Stimulated activated naive B cell treated with anti-CD40 and anti-IgM and Interleukin-4, amounts not matched to agents 10 μg/mL and 1 μg/mL and 100 μg/mL, for 72 hours (primary cell): ENCODE results near the gene DTNB.
"Not testable (repeated sequence)": the region's sequence is repeated elsewhere in the genome, so short reads cannot be mapped to it uniquely, and the experiment has no call there.

ENCODE experiments used
- ATAC-seq, 2 donors: fragments of 150-1000 bp; cut with Tn5 transposase; replicated peaks; 2 replicates each; pipeline ENCODE4 v1.10.0; 2021; ENCODE audit warnings: moderate library complexity in 1 of 2
- DNase-seq: peaks from one replicate; pipeline ENCODE4 v3.0.0; 2021
- H3K27ac Mint-ChIP-seq: one replicate; pipeline ENCODE4 v1.8.0; 2022; ENCODE audit warnings: mild to moderate bottlenecking, mixed read lengths
- H3K27me3 Mint-ChIP-seq, 2 donors: one replicate each; pipeline ENCODE4 v1.8.0; 2022; ENCODE audit warnings: mixed read lengths in 2 of 2
- H3K36me3 Mint-ChIP-seq, 2 donors: one replicate each; pipeline ENCODE4 v1.8.0; 2022; ENCODE audit warnings: mixed read lengths in 2 of 2, mild to moderate bottlenecking in 1 of 2
- H3K4me1 Mint-ChIP-seq, 2 donors: one replicate each; pipeline ENCODE4 v1.8.0; 2022; ENCODE audit warnings: mixed read lengths in 2 of 2, mild to moderate bottlenecking in 1 of 2
- H3K4me3 Mint-ChIP-seq, 2 donors: one replicate each; pipeline ENCODE4 v1.8.0; 2022; ENCODE audit warnings: mild to moderate bottlenecking in 2 of 2, mixed read lengths in 2 of 2, moderate library complexity in 1 of 2
- H3K9me3 Mint-ChIP-seq, 2 donors: one replicate each; pipeline ENCODE4 v1.8.0; 2022; ENCODE audit warnings: mixed read lengths in 2 of 2, mild to moderate bottlenecking in 1 of 2

The DTNB gene

DNA sequence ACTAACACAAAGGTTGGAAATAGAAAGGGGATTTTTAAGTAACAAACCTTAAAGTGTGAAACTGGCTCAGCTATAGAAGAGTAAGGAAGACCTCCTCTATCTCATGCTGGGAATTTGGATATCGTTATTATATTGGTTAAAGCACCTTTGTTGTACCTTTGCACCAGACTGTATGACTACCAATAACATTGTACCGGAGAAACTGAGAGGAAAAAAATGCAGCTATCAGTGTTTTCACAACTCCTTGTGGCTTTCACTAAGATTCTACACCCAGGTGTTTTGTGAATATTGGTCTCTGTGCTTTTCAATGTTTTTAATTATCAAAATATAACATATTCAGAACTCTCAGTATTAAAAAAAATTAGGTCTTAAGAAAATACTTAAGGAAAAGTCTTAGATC is 48.7 kb downstream of the DTNB start:
- ATAC-seq (no peak), DNase-seq (no peak)
- Mint-ChIP-seq H3K27me3 (no peaks in the 10 kb centered on the region), H3K27ac (no peak overlapping the region), H3K4me1 (no peaks in the 10 kb centered on the region), H3K36me3 (peaks cover 21 to 27% of the 10 kb centered on the region in 2 donors), H3K4me3 (no peak overlapping the region), H3K9me3 (no peaks in the 10 kb centered on the region)

DNA sequence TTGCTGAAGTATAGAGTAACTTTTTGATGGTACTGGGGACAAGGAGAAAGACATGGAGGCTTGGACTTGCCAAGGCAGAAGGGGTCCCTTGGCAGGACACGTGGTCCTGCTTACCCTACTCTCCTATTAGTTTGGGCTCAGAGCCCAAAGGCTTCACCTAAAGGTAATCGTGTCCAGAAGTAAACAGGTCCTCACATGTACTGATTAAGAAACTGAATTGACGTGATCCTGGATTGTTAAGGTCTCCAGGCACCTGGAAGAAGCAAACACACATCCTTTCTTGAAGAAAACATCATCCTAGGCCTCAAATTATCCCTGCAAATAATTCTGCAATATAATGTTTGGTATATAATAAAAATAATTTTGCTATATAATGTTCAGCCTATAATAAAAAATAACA is 50.0 kb downstream of the DTNB start:
- H3K9me3 Mint-ChIP-seq = no peaks in the 10 kb centered on the region
- ATAC-seq = no peak
- H3K27me3 Mint-ChIP-seq = no peaks in the 10 kb centered on the region

DNA sequence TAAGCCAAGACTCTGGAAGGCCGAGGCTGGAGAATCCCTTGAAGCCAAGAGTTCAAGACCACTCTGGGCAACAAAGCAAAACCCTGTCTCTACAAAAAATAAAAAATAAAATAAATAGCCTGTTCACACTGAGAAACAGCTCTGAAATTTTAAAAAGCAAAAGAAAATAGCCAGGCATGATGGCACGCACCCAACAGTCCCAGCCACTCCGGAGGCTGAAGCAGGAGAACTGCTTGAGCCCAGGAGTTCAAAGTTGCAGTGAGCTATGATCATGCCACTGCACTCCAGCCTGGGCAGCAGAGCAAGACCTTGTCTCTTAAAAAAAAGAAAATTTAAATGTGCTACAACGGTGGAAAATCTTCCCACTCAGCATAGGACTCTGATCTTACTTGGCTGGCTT is 52.7 kb downstream of the DTNB start:
- H3K9me3 Mint-ChIP-seq = no peaks in the 10 kb centered on the region

More for the DNA sequence above, 50.0 kb downstream of the DTNB start:
- no peak overlapping the region for H3K27ac Mint-ChIP-seq
- H3K4me1 Mint-ChIP-seq = no peaks in the 10 kb centered on the region
- peaks cover 21 to 27% of the 10 kb centered on the region in 2 donors for H3K36me3 Mint-ChIP-seq
- H3K4me3 Mint-ChIP-seq = no peak overlapping the region
- no peak for DNase-seq

DNA sequence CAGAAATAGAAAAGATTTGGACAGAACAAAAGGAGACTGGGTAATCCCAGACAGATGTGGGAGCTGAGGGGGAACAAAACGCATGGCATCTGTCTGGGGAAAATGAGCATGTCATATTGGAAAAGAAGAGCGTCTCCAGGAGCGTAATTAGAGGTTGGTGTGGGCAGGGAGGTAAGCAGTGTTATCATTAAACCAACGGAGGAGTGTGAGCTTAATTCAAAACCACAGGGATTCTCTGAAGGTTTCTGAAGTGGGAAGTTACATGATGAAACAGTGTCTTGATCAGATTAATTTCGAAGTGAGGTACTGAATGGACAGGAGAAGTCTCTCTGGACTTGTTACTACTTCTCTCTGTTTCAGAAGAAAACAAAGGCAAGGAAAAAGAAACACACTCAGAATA is 53.3 kb downstream of the DTNB start:
- Mint-ChIP-seq H3K9me3 (no peaks in the 10 kb centered on the region), H3K27ac (no peak overlapping the region), H3K27me3 (no peaks in the 10 kb centered on the region), H3K36me3 (peaks cover 14 to 19% of the 10 kb centered on the region in 2 donors), H3K4me3 (no peak overlapping the region), H3K4me1 (peaks cover 0 to 4% of the 10 kb centered on the region in 2 donors)
- DNase-seq (no peak), ATAC-seq (no peak)

More for the DNA sequence above, 52.7 kb downstream of the DTNB start:
- Mint-ChIP-seq H3K27ac (no peak overlapping the region), H3K36me3 (peaks cover 17 to 23% of the 10 kb centered on the region in 2 donors), H3K27me3 (no peaks in the 10 kb centered on the region), H3K4me3 (no peak overlapping the region), H3K4me1 (peaks cover 0 to 4% of the 10 kb centered on the region in 2 donors)
- ATAC-seq = no peak
- no peak for DNase-seq

DNA sequence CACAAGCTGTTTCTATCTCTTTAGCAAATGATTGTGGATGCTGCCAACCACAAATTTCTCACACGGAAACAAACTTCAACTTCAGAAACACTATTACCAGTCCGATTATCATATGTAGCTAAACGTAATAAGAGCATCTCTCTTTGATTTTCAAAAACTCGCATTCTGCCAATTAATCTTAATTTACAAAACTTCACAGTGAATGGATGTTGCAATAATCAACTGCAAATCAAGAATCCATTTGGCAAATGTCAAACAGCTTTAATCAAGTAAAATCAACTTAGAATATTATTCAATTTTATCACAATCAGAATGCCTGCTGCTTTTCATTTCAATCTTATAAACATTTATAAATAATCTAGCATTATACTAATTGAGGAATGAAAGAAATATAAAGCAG is 54.2 kb downstream of the DTNB start:
- Mint-ChIP-seq H3K36me3 (peaks cover 11 to 19% of the 10 kb centered on the region in 2 donors), H3K27ac (no peak overlapping the region), H3K27me3 (no peaks in the 10 kb centered on the region)

DNA sequence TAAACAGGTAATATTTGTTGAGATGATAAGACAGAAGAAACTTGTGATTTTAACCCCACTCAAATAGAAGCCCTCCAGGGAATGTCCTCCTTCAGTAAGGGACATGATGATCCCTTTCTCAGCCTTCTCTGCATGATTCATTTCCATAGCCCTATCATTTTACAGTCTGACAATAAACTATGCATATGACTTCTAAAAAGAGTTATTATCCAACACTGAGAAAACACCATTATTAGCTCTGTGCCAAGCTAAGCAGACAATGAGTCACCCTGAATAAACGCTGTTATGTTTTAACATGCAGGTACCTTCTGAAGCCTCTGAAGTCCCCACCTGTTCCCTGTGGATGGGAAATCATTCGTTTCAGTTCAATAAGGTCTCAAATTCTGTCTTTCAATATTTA is 54.7 kb downstream of the DTNB start:
- no peaks in the 10 kb centered on the region for H3K9me3 Mint-ChIP-seq
- peaks cover 0 to 4% of the 10 kb centered on the region in 2 donors for H3K4me1 Mint-ChIP-seq
- ATAC-seq = no peak
- H3K4me3 Mint-ChIP-seq = no peak overlapping the region
- no peak for DNase-seq
- H3K27me3 Mint-ChIP-seq = no peaks in the 10 kb centered on the region
- no peak overlapping the region for H3K27ac Mint-ChIP-seq
- H3K36me3 Mint-ChIP-seq = peaks cover 10 to 19% of the 10 kb centered on the region in 2 donors

More for the DNA sequence above, 54.2 kb downstream of the DTNB start:
- no peak for DNase-seq
- ATAC-seq = no peak
- Mint-ChIP-seq H3K4me3 (no peak overlapping the region), H3K4me1 (peaks cover 0 to 4% of the 10 kb centered on the region in 2 donors), H3K9me3 (no peaks in the 10 kb centered on the region)

DNA sequence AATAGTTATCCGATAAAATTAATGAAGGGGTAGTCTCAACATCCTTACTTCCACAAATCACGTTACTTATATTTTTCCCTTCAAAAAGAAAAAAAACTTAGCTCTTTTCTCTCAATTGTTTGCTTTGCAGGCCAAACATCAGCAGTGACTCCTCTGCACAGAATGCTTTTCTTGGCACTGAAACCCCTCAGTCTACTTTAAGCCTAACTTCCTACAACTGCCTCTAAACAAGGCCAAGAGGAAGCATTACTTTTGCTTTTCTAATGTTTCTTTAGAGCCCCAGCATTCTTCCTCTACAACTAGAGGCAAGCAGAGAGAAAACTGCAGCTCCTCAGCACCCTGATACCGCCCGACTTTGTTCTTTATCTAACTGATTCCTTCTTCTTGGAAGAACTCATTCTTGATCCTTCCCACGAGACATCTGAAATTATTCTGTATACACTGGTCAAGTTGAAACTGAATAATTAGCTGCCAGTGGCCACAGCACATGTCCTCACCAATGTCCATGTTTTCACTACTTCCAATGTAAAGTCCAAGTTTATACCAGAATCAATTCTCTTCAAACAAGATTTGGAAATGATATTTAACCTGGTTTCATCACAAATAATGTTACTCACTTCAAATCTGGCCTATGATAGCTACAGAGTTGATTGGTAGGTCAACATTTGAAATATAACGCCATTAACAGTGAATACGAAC is 55.3 kb downstream of the DTNB start:
- Mint-ChIP-seq H3K4me3 (no peak overlapping the region), H3K4me1 (peaks cover 0 to 4% of the 10 kb centered on the region in 2 donors), H3K27me3 (no peaks in the 10 kb centered on the region), H3K27ac (no peak overlapping the region), H3K9me3 (no peaks in the 10 kb centered on the region), H3K36me3 (peaks cover 11 to 17% of the 10 kb centered on the region in 2 donors)
- DNase-seq (no peak), ATAC-seq (no peak)

DNA sequence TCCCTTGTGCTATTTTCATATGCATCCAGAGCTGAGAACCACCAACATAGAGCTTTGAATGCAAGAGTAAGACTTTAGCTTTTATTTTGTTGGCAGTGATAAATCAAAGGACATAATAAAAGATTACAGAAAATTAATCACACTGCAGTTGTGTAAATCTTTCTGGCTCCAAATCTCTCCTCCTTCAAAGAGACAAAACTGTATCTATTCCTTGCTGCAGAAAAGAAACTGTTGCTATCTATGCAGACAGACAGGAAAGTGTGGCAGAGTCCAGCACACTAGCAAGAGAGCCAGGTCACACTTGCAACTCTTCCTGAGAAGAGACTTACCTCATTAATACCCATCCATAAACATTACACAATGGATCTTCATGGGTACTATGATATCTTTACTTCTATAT is 57.5 kb downstream of the DTNB start:
- H3K36me3 Mint-ChIP-seq = peaks cover 5 to 9% of the 10 kb centered on the region in 2 donors
- H3K27ac Mint-ChIP-seq = no peak overlapping the region
- no peak for DNase-seq

DNA sequence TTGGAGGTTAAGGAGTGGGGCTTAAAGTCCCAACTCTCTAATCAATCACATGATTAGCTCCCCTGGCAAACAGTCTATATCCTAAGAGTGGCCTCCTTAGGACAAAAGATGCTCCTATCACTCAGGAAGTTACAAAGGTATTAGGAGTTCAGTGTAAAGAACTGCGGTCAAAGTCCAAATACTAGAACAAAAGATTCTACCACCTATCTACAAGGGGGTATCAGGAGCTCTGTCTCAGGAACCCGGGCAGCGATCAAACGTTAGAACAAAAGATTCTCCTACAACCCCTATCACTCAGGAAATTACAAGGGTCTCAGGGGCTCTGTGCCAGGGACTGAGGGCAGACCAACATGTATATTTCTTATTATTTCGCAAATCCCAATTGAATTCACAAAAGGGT is 58.0 kb downstream of the DTNB start:
- no peak for DNase-seq
- Mint-ChIP-seq H3K9me3 (no peaks in the 10 kb centered on the region), H3K36me3 (peaks cover 5 to 9% of the 10 kb centered on the region in 2 donors), H3K27me3 (no peaks in the 10 kb centered on the region), H3K27ac (no peak overlapping the region), H3K4me1 (peaks cover 5 to 11% of the 10 kb centered on the region in 2 donors), H3K4me3 (no peak overlapping the region)
- ATAC-seq = no peak

More for the DNA sequence above, 57.5 kb downstream of the DTNB start:
- no peak for ATAC-seq
- H3K27me3 Mint-ChIP-seq = no peaks in the 10 kb centered on the region
- H3K4me1 Mint-ChIP-seq = peaks cover 0 to 6% of the 10 kb centered on the region in 2 donors
- H3K9me3 Mint-ChIP-seq = no peaks in the 10 kb centered on the region
- H3K4me3 Mint-ChIP-seq = no peak overlapping the region

DNA sequence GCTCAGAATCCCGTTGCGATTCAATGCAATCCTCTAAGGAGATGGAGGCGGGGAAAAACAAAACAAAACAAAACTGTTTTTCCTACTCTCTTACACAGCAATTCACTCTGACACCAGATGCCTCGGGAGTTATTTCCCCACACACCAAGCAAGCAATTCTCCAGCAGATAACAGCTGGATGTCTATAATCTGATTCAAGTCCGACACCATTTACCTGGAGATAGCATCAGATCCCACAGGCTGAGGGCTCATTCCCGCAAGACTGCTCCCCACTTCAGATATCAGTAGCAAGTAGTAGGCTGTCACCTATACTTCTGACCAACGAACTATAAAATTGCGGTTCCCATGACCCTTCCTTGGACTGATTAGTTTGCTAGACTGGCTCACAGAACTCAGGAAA is 58.7 kb downstream of the DTNB start:
- DNase-seq = no peak
- H3K27ac Mint-ChIP-seq = no peak overlapping the region
- H3K36me3 Mint-ChIP-seq = peaks cover 4 to 5% of the 10 kb centered on the region in 2 donors
- ATAC-seq = no peak
- H3K4me3 Mint-ChIP-seq = no peak overlapping the region
- peaks cover 5 to 17% of the 10 kb centered on the region in 2 donors for H3K4me1 Mint-ChIP-seq
- no peaks in the 10 kb centered on the region for H3K9me3 Mint-ChIP-seq
- H3K27me3 Mint-ChIP-seq = no peaks in the 10 kb centered on the region

DNA sequence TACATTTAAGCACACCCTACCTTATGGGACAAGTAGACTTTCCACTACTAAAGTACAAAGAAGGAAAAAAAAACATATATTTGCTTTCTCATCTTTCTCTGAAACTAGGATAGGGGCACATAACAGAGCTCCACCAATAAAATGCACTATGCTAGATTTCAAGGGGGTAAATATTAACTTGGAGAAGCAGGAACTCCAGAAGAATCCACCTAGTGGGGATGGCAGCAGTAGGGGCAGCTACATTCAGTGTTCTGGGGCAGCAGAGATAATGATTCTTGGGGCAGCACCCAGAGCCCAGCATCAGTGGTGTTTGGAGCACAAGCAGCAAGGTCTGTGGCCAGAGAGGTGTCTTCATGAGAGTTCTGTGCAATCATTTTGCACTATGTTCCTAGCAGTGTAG is 64.7 kb downstream of the DTNB start:
- H3K9me3 Mint-ChIP-seq = no peaks in the 10 kb centered on the region
- H3K36me3 Mint-ChIP-seq = peaks cover 0 to 2% of the 10 kb centered on the region in 2 donors
- no peak overlapping the region for H3K4me3 Mint-ChIP-seq
- no peak for DNase-seq
- ATAC-seq = no peak
- peaks cover 13 to 24% of the 10 kb centered on the region in 2 donors for H3K4me1 Mint-ChIP-seq
- peak overlapping the region; percentile 65 for H3K27ac Mint-ChIP-seq
- H3K27me3 Mint-ChIP-seq = no peaks in the 10 kb centered on the region

DNA sequence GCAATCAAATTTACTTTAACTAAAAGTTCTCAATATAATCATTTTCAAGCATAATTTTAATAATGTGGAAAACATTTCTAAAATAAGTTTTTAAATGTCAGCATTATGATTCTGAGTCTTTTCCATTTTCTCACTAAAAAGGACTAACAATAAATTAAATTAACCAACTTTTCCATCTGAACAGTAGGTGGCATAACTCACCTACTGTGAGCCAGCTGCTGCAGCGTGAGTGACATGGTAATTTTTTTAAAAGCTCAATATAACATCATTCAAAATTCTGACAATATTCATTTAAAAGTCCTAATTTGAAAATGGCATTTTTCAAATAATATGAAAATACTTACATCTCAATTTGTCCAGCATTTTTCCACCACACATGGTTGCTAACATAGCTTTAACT is 66.5 kb downstream of the DTNB start:
- Mint-ChIP-seq H3K27ac (no peak overlapping the region), H3K4me1 (peaks cover 15 to 29% of the 10 kb centered on the region in 2 donors), H3K27me3 (no peaks in the 10 kb centered on the region), H3K4me3 (no peak overlapping the region), H3K9me3 (no peaks in the 10 kb centered on the region), H3K36me3 (no peaks in the 10 kb centered on the region)
- ATAC-seq (no peak), DNase-seq (no peak)

DNA sequence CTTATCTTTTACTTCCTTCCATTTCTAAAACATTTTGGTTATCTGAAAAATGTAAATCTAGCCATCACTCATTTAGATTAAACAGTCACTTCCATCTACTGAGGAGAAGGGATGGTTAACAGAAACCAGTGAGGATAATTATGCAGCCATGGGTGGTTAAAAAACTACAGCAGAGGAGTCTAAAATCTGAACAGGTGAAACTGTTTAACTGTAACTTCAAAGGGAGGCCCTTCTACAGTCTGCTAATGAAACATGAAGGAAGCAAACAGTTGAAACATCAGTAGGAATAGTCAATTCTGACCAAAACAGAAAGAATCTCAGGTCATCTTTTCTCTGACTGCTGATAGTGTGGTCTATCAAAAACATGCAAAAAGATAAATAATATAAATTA is 71.0 kb downstream of the DTNB start:
- ATAC-seq (peak; percentile 45 to 62), DNase-seq (no peak)
- Mint-ChIP-seq H3K27me3 (no peaks in the 10 kb centered on the region), H3K27ac (no peak overlapping the region), H3K4me3 (no peak overlapping the region), H3K9me3 (no peaks in the 10 kb centered on the region), H3K4me1 (peaks cover 10 to 16% of the 10 kb centered on the region in 2 donors), H3K36me3 (peaks cover 0 to 8% of the 10 kb centered on the region in 2 donors)

DNA sequence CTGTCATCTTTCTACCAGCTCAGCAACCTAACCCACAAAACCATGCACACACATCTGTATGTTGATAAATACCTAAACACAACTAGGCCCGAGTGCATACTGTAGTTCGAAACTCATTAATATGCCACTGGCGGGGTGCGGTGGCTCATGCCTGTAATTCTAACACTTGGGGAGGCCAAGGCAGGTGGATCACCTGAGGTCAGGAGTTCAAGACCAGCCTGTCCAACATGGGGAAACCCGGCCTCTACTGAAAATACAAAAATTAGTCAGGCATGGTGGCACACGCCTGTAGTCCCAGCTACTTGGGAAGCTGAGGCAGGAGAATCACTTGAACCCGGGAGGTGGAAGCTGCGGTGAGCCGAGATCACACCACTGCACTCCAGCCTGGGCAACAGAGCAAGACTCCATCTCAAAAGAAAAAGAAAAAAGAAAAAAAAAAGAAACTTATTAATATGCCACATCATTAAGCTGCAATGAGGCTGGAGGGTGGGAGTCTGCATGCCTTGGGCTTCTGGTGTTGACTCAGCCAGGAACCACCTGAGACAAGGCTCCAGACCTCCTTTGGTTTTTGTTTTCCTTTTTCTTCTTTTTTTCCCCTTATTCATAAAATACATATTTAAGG is 71.6 kb downstream of the DTNB start:
- ATAC-seq = peak; percentile 62 to 81
- H3K4me3 Mint-ChIP-seq = not testable (repeated sequence)
- H3K4me1 Mint-ChIP-seq = peaks cover 10 to 16% of the 10 kb centered on the region in 2 donors

DNA sequence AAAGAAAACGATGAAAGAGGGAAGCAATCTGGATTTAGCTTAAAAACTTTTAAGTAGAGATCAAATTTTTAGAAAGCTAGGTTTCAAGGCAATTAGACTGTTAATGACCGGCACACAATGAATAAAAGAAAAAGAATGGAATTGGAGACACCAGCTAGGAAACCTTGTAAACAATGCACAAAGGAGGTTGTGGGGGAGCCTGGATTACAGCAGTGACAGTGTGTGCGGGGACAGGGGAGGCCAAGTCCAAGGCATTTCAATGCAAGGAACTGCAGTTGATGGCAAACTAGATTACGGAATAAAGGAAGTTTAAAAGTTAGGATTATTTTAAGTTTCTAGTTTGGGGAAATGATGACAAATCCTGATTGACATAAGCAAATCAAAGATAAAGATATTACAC is 74.5 kb downstream of the DTNB start:
- no peak for DNase-seq
- Mint-ChIP-seq H3K4me1 (peaks cover 10 to 16% of the 10 kb centered on the region in 2 donors), H3K36me3 (peaks cover 0 to 8% of the 10 kb centered on the region in 2 donors), H3K27me3 (no peaks in the 10 kb centered on the region), H3K4me3 (no peak overlapping the region), H3K9me3 (no peaks in the 10 kb centered on the region), H3K27ac (no peak overlapping the region)
- ATAC-seq = no peak

More for the DNA sequence above, 71.6 kb downstream of the DTNB start:
- not testable (repeated sequence) for H3K36me3 Mint-ChIP-seq, H3K9me3 Mint-ChIP-seq, DNase-seq, H3K27ac Mint-ChIP-seq, H3K27me3 Mint-ChIP-seq
